Measurements from ENCODE around the gene CAP2.

The CAP2 gene

GRCh38 chr6:17418281-17419188 lies 25.1 kb downstream of the CAP2 start:
- TF ChIP-seq GATA3 (IDR thresholded peaks at IDR 0.05; ENCODE audit: low read depth, low read length) = no peak
- TF ChIP-seq GATA2 (IDR thresholded peaks at IDR 0.05; ENCODE audit: low read depth, low read length) = no peak

- no peak for TF ChIP-seq GATA2 (IDR thresholded peaks at IDR 0.05; ENCODE audit: low read depth, low read length)
- no peak for TF ChIP-seq GATA3 (IDR thresholded peaks at IDR 0.05; ENCODE audit: low read depth, low read length)
Measured at GRCh38 chr6:17419189-17419575, 25.8 kb downstream of the CAP2 start.

GRCh38 chr6:17420368-17420767 lies 27.0 kb downstream of the CAP2 start:
- TF ChIP-seq GATA3 (IDR thresholded peaks at IDR 0.05; ENCODE audit: low read depth, low read length) (no peak), GATA2 (IDR thresholded peaks at IDR 0.05; ENCODE audit: low read depth, low read length) (no peak)

- TF ChIP-seq GATA2 (IDR thresholded peaks at IDR 0.05; ENCODE audit: low read depth, low read length) (no peak), GATA3 (IDR thresholded peaks at IDR 0.05; ENCODE audit: low read depth, low read length) (no peak)
Measured at GRCh38 chr6:17421406-17421805, 28.0 kb downstream of the CAP2 start.

- no peak for TF ChIP-seq GATA3 (IDR thresholded peaks at IDR 0.05; ENCODE audit: low read depth, low read length)
- TF ChIP-seq GATA2 (IDR thresholded peaks at IDR 0.05; ENCODE audit: low read depth, low read length) = no peak
Measured at GRCh38 chr6:17423026-17423425, 29.6 kb downstream of the CAP2 start.

- no peak for TF ChIP-seq GATA2 (IDR thresholded peaks at IDR 0.05; ENCODE audit: low read depth, low read length)
- TF ChIP-seq GATA3 (IDR thresholded peaks at IDR 0.05; ENCODE audit: low read depth, low read length) = no peak
Measured at GRCh38 chr6:17427062-17427461, 33.7 kb downstream of the CAP2 start.

- TF ChIP-seq GATA2 (IDR thresholded peaks at IDR 0.05; ENCODE audit: low read depth, low read length) (no peak), GATA3 (IDR thresholded peaks at IDR 0.05; ENCODE audit: low read depth, low read length) (no peak)
Measured at GRCh38 chr6:17427617-17428016, 34.2 kb downstream of the CAP2 start.

GRCh38 chr6:17429383-17430061 lies 36.1 kb downstream of the CAP2 start:
- TF ChIP-seq GATA3 (IDR thresholded peaks at IDR 0.05; ENCODE audit: low read depth, low read length) (no peak), GATA2 (IDR thresholded peaks at IDR 0.05; ENCODE audit: low read depth, low read length) (no peak)

GRCh38 chr6:17431581-17431980 lies 38.2 kb downstream of the CAP2 start:
- TF ChIP-seq GATA3 (IDR thresholded peaks at IDR 0.05; ENCODE audit: low read depth, low read length) (no peak), GATA2 (IDR thresholded peaks at IDR 0.05; ENCODE audit: low read depth, low read length) (no peak)

GRCh38 chr6:17432356-17432755 lies 39.0 kb downstream of the CAP2 start:
- TF ChIP-seq GATA3 (IDR thresholded peaks at IDR 0.05; ENCODE audit: low read depth, low read length) (no peak), GATA2 (IDR thresholded peaks at IDR 0.05; ENCODE audit: low read depth, low read length) (no peak)

- TF ChIP-seq GATA3 (IDR thresholded peaks at IDR 0.05; ENCODE audit: low read depth, low read length) = no peak
- TF ChIP-seq GATA2 (IDR thresholded peaks at IDR 0.05; ENCODE audit: low read depth, low read length) = no peak
Measured at GRCh38 chr6:17439243-17439993, 46.0 kb downstream of the CAP2 start.

- no peak for TF ChIP-seq GATA2 (IDR thresholded peaks at IDR 0.05; ENCODE audit: low read depth, low read length)
- TF ChIP-seq GATA3 (IDR thresholded peaks at IDR 0.05; ENCODE audit: low read depth, low read length) = no peak
Measured at GRCh38 chr6:17442196-17442595, 48.8 kb downstream of the CAP2 start.

GRCh38 chr6:17446713-17447112 lies 53.3 kb downstream of the CAP2 start:
- TF ChIP-seq GATA3 (IDR thresholded peaks at IDR 0.05; ENCODE audit: low read depth, low read length) = no peak
- no peak for TF ChIP-seq GATA2 (IDR thresholded peaks at IDR 0.05; ENCODE audit: low read depth, low read length)

GRCh38 chr6:17448165-17448564 lies 54.8 kb downstream of the CAP2 start:
- TF ChIP-seq GATA2 (IDR thresholded peaks at IDR 0.05; ENCODE audit: low read depth, low read length) (no peak), GATA3 (IDR thresholded peaks at IDR 0.05; ENCODE audit: low read depth, low read length) (no peak)
